PFSK-1 (cell line): Measurements from ENCODE around the gene MFF.
"Not testable (repeated sequence)": the region's sequence is repeated elsewhere in the genome, so short reads cannot be mapped to it uniquely, and the experiment has no call there.

ENCODE experiments used
- FOXP2 ChIP-seq: optimal IDR thresholded peaks from 2 replicates; pipeline ENCODE3; 2011; ENCODE audit warnings: borderline replicate concordance, control low read depth, inconsistent platforms; ENCODE audit not compliant: insufficient read depth; ENCODE audit errors: extremely low read length, extremely low read depth
- POLR2AphosphoS5 ChIP-seq: IDR thresholded peaks from 2 replicates; pipeline ENCODE4 v1.6.1; 2012; ENCODE audit warnings: low read depth, mild to moderate bottlenecking, control low read depth, low read length, moderate library complexity
- SIN3A ChIP-seq: IDR thresholded peaks from 2 replicates; pipeline ENCODE4 v1.6.1; 2012; ENCODE audit warnings: mild to moderate bottlenecking, low read length, moderate library complexity, borderline replicate concordance; ENCODE audit not compliant: insufficient read depth
- TAF1 ChIP-seq: IDR thresholded peaks from 2 replicates; pipeline ENCODE4 v1.6.1; 2012; ENCODE audit warnings: low read length, control low read depth, borderline replicate concordance; ENCODE audit not compliant: insufficient read depth
- TF ChIP-seq, protein P1 (sequence below), 2 experiments: IDR thresholded peaks; 2 replicates each; pipeline versions ENCODE4 v1.6.1 to v1.8.0; 2011 to 2012; ENCODE audit warnings: low read depth in 2 of 2, low read length in 2 of 2, control low read depth in 1 of 2, inconsistent platforms in 1 of 2, mild to moderate bottlenecking in 1 of 2, moderate library complexity in 1 of 2; ENCODE audit not compliant: insufficient read depth in 1 of 2

DNA sequence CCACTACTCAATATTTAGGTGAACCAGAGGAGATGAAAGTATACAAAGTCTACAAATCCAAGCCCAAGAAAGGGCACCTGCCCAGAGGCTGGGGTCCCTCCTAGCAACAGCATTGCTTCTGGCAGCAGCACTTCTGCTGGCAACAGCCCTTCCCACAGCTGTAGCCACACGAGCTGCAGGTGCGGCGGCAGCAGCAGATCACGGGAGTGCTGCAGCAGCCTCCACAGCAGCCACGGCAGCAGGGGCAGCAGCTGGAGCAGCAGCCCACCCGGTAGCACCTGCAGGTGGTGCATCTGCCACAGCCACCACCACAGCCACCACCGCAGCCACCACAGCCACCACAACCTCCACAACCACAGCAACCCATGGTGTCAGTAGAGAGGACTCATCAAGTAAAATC is 62.5 kb downstream of the MFF start, which contains the start of gene SCYGR1:
- TF ChIP-seq TAF1, POLR2AphosphoS5, SIN3A, FOXP2: not testable (repeated sequence)
- TF ChIP-seq, protein P1, sequence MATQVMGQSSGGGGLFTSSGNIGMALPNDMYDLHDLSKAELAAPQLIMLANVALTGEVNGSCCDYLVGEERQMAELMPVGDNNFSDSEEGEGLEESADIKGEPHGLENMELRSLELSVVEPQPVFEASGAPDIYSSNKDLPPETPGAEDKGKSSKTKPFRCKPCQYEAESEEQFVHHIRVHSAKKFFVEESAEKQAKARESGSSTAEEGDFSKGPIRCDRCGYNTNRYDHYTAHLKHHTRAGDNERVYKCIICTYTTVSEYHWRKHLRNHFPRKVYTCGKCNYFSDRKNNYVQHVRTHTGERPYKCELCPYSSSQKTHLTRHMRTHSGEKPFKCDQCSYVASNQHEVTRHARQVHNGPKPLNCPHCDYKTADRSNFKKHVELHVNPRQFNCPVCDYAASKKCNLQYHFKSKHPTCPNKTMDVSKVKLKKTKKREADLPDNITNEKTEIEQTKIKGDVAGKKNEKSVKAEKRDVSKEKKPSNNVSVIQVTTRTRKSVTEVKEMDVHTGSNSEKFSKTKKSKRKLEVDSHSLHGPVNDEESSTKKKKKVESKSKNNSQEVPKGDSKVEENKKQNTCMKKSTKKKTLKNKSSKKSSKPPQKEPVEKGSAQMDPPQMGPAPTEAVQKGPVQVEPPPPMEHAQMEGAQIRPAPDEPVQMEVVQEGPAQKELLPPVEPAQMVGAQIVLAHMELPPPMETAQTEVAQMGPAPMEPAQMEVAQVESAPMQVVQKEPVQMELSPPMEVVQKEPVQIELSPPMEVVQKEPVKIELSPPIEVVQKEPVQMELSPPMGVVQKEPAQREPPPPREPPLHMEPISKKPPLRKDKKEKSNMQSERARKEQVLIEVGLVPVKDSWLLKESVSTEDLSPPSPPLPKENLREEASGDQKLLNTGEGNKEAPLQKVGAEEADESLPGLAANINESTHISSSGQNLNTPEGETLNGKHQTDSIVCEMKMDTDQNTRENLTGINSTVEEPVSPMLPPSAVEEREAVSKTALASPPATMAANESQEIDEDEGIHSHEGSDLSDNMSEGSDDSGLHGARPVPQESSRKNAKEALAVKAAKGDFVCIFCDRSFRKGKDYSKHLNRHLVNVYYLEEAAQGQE (IDR thresholded peaks at IDR 0.05; ENCODE audit: insufficient read depth in 1 of 2, low read depth in 2 of 2, low read length in 2 of 2) = not testable (repeated sequence)
